Astrocyte (in vitro differentiated cells and primary cell): Measurements from ENCODE around the gene INO80E. TPM values are rescaled to one million over a fixed set of nuclear protein-coding genes. Genes with fewer than 3 reads are reported as not detected.

ENCODE experiments used
- DNase-seq: peaks from one replicate; pipeline ENCODE4 v3.0.0-alpha.2; 2010; ENCODE audit warnings: low read depth
- FAIRE-seq: peaks from 2 replicates; lab custom pipeline; 2011; peaks lifted over from hg19 to GRCh38; lab: Jason Lieb, UNC
- H2AFZ ChIP-seq: 2 replicates; pipeline ENCODE4 v1.6.0; 2012; ENCODE audit warnings: low read depth, low read length, inconsistent platforms
- H3K27ac ChIP-seq: 2 replicates; pipeline ENCODE4 v1.5.1; 2011; ENCODE audit warnings: low read depth, low read length, inconsistent platforms
- H3K27me3 ChIP-seq: 2 replicates; pipeline ENCODE4 v1.6.0; 2011; ENCODE audit warnings: low read length, inconsistent platforms; ENCODE audit not compliant: insufficient read depth
- H3K36me3 ChIP-seq: 2 replicates; pipeline ENCODE4 v1.5.1; 2011; ENCODE audit warnings: low read length, inconsistent platforms; ENCODE audit not compliant: insufficient read depth
- H3K4me1 ChIP-seq: 2 replicates; pipeline ENCODE4 v1.5.1; 2011; ENCODE audit warnings: low read length, inconsistent platforms; ENCODE audit not compliant: insufficient read depth
- H3K4me2 ChIP-seq: 2 replicates; pipeline ENCODE4 v1.6.0; 2012; ENCODE audit warnings: low read length, inconsistent platforms
- H3K4me3 ChIP-seq: 2 replicates; pipeline ENCODE4 v1.5.1; 2011; ENCODE audit warnings: low read depth, mild to moderate bottlenecking, low read length, inconsistent platforms; ENCODE audit not compliant: insufficient read depth
- H3K79me2 ChIP-seq: 2 replicates; pipeline ENCODE4 v1.6.0; 2012; ENCODE audit warnings: mild to moderate bottlenecking, low read length, inconsistent platforms; ENCODE audit not compliant: insufficient read depth
- H3K9ac ChIP-seq: 2 replicates; pipeline ENCODE4 v1.6.0; 2012; ENCODE audit warnings: mild to moderate bottlenecking, low read length, inconsistent platforms
- H3K9me3 ChIP-seq: 2 replicates; pipeline ENCODE4 v1.5.1; 2012; ENCODE audit warnings: low read depth, mild to moderate bottlenecking, low read length, inconsistent platforms; ENCODE audit not compliant: insufficient read depth
- H4K20me1 ChIP-seq: 2 replicates; pipeline ENCODE4 v1.6.0; 2012; ENCODE audit warnings: low read length, inconsistent platforms; ENCODE audit not compliant: insufficient read depth
- H3K27ac Mint-ChIP-seq: one replicate; pipeline ENCODE4 v1.8.0; 2021; ENCODE audit warnings: mild to moderate bottlenecking, mixed read lengths; ENCODE audit not compliant: unreplicated experiment
- H3K27me3 Mint-ChIP-seq: one replicate; pipeline ENCODE4 v1.8.0; 2021; ENCODE audit warnings: low read depth, mixed read lengths; ENCODE audit not compliant: unreplicated experiment
- H3K36me3 Mint-ChIP-seq: one replicate; pipeline ENCODE4 v1.8.0; 2021; ENCODE audit warnings: low read depth, mixed read lengths; ENCODE audit not compliant: unreplicated experiment
- H3K4me1 Mint-ChIP-seq: one replicate; pipeline ENCODE4 v1.8.0; 2021; ENCODE audit warnings: low read depth, mixed read lengths; ENCODE audit not compliant: unreplicated experiment
- H3K4me3 Mint-ChIP-seq: one replicate; pipeline ENCODE4 v1.8.0; 2021; ENCODE audit warnings: mild to moderate bottlenecking, moderate library complexity, mixed read lengths; ENCODE audit not compliant: unreplicated experiment
- H3K9me3 Mint-ChIP-seq: one replicate; pipeline ENCODE4 v1.8.0; 2021; ENCODE audit warnings: mild to moderate bottlenecking, mixed read lengths; ENCODE audit not compliant: unreplicated experiment
- EZH2 ChIP-seq: IDR thresholded peaks from 2 replicates; pipeline ENCODE4 v1.6.1; 2012; ENCODE audit warnings: mild to moderate bottlenecking, low read length, inconsistent platforms; ENCODE audit not compliant: insufficient read depth
- total RNA-seq: library from RNA; stranded (reverse); gene quantifications from 2 replicates; pipeline ENCODE4 v1.2.1, GENCODE V29; 2021
- TF ChIP-seq, protein P1 (sequence below): IDR thresholded peaks from 2 replicates; pipeline ENCODE4 v1.5.1; 2011; ENCODE audit warnings: low read depth, mild to moderate bottlenecking, inconsistent platforms, low read length, moderate library complexity; ENCODE audit not compliant: insufficient read depth

Gene INO80E
- total RNA-seq, 1 donor from 2014 or later, result 58.5 TPM

DNA sequence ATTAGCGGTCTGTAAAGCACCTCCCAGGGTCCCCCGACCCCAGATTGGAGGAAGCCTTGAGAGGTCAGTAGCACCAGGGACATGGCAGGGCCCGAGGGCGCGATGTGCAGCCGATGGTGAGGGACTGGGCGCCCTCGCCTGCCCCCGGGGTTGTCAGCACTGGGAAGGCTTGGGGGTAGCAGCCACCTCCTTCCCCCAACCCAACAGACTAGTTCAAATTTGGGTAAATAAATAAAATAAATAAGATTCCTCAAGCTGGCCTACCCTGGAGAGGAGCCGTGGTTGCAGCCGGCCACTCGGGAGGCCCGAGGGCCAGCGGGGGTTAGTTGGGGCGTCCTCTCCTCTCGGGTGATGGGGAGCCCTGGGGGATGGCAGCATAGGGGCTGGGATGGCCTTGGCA is 28.4 kb downstream of the INO80E start:
- FAIRE-seq, result no peak

DNA sequence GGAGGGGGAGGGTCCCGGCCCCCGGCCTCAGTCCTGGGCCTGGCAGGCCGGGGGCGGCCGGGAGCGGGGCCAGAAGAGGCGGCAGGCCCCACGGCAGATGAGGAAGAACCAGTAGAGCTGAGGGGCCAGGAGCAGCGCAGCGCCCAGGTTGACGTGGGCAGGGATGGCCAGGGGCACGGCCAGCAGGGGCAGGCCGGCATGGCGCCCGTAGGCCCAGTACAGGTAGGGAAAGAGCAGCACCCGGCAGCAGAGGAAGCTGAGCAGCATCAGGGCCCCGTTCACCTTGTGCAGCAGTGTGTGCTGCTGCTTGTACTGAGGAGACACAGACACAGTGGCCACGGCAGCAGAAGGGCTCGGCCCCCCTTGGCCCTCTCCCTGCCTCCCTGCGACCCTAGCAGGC is 29.1 kb downstream of the INO80E start:
- H3K36me3 Mint-ChIP-seq, result no peaks in the 10 kb centered on the region
- H4K20me1 ChIP-seq, result peaks cover 3% of the 10 kb centered on the region
- H3K4me3 ChIP-seq, result no peak overlapping the region
- H3K4me3 Mint-ChIP-seq, result no peak overlapping the region
- H3K27me3 Mint-ChIP-seq, result peaks cover 48% of the 10 kb centered on the region
- H3K4me2 ChIP-seq, result no peak overlapping the region
- no peaks in the 10 kb centered on the region for H3K79me2 ChIP-seq
- no peaks in the 10 kb centered on the region for H3K36me3 ChIP-seq
- no peak overlapping the region for H3K27ac ChIP-seq
- H2AFZ ChIP-seq, result no peak overlapping the region
- TF ChIP-seq, protein P1, sequence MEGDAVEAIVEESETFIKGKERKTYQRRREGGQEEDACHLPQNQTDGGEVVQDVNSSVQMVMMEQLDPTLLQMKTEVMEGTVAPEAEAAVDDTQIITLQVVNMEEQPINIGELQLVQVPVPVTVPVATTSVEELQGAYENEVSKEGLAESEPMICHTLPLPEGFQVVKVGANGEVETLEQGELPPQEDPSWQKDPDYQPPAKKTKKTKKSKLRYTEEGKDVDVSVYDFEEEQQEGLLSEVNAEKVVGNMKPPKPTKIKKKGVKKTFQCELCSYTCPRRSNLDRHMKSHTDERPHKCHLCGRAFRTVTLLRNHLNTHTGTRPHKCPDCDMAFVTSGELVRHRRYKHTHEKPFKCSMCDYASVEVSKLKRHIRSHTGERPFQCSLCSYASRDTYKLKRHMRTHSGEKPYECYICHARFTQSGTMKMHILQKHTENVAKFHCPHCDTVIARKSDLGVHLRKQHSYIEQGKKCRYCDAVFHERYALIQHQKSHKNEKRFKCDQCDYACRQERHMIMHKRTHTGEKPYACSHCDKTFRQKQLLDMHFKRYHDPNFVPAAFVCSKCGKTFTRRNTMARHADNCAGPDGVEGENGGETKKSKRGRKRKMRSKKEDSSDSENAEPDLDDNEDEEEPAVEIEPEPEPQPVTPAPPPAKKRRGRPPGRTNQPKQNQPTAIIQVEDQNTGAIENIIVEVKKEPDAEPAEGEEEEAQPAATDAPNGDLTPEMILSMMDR, result no peak
- no peak for TF ChIP-seq EZH2
- no peaks in the 10 kb centered on the region for H3K9me3 ChIP-seq
- H3K27ac Mint-ChIP-seq, result no peak overlapping the region
- peaks cover 20% of the 10 kb centered on the region for H3K27me3 ChIP-seq
- DNase-seq (no peak), FAIRE-seq (no peak)
- H3K4me1 ChIP-seq, result no peaks in the 10 kb centered on the region
- peaks cover 3% of the 10 kb centered on the region for H3K9me3 Mint-ChIP-seq
- no peak overlapping the region for H3K9ac ChIP-seq
- H3K4me1 Mint-ChIP-seq, result no peaks in the 10 kb centered on the region

More for the DNA sequence above, 28.4 kb downstream of the INO80E start:
- no peak for DNase-seq
- H3K4me1 Mint-ChIP-seq, result no peaks in the 10 kb centered on the region
- Histone ChIP-seq H3K27ac (no peak overlapping the region), H4K20me1 (peaks cover 3% of the 10 kb centered on the region), H3K9ac (no peak overlapping the region), H3K27me3 (peaks cover 13% of the 10 kb centered on the region), H3K36me3 (no peaks in the 10 kb centered on the region), H3K9me3 (no peaks in the 10 kb centered on the region), H3K4me3 (no peak overlapping the region), H2AFZ (no peak overlapping the region), H3K4me1 (no peaks in the 10 kb centered on the region), H3K4me2 (no peak overlapping the region), H3K79me2 (no peaks in the 10 kb centered on the region)
- H3K27ac Mint-ChIP-seq, result no peak overlapping the region
- H3K36me3 Mint-ChIP-seq, result no peaks in the 10 kb centered on the region
- peaks cover 3% of the 10 kb centered on the region for H3K9me3 Mint-ChIP-seq
- no peak overlapping the region for H3K4me3 Mint-ChIP-seq
- peaks cover 41% of the 10 kb centered on the region for H3K27me3 Mint-ChIP-seq
- TF ChIP-seq EZH2, result no peak

DNA sequence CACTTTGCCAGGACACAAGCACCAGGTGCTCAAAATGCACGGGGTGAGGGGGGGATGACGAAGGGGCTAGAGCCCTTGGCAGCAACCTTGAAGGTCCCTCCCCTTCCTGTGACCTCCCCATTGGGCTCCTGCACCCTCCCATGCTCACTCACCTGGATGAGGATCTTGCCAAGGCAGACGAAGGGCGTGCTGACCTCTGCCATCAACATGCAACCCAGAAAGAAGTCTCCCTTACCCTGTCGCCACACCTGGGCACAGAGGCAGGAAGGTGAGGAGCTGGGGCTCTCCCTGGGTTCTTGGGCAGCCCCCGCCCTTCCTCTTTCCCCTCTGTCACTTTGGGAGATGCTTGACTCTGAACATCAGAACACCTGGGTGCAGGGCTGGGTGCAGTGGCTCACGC is 29.5 kb downstream of the INO80E start:
- TF ChIP-seq EZH2, result no peak
- TF ChIP-seq, protein P1, result no peak
- H2AFZ ChIP-seq, result no peak overlapping the region
- Mint-ChIP-seq H3K27ac (no peak overlapping the region), H3K36me3 (no peaks in the 10 kb centered on the region), H3K4me1 (no peaks in the 10 kb centered on the region), H3K9me3 (peaks cover 3% of the 10 kb centered on the region), H3K4me3 (no peak overlapping the region), H3K27me3 (peaks cover 48% of the 10 kb centered on the region)
- peaks cover 3% of the 10 kb centered on the region for H4K20me1 ChIP-seq
- no peak overlapping the region for H3K4me3 ChIP-seq
- no peaks in the 10 kb centered on the region for H3K4me1 ChIP-seq
- no peaks in the 10 kb centered on the region for H3K9me3 ChIP-seq
- H3K27ac ChIP-seq, result no peak overlapping the region
- no peak overlapping the region for H3K4me2 ChIP-seq
- peaks cover 23% of the 10 kb centered on the region for H3K27me3 ChIP-seq
- no peak overlapping the region for H3K9ac ChIP-seq
- FAIRE-seq (no peak), DNase-seq (no peak)
- no peaks in the 10 kb centered on the region for H3K79me2 ChIP-seq
- no peaks in the 10 kb centered on the region for H3K36me3 ChIP-seq
